HepG2 (cell line): ENCODE data around the gene VPS13D. TPM values are rescaled to one million over a fixed set of nuclear protein-coding genes. Genes with fewer than 3 reads are reported as not detected.

Experiments
- ATAC-seq: fragments of 200-7000 bp; cut with Tn5 transposase; 3 replicates; pipeline ENCODE4 v1.9.1; 2020; ENCODE audit warnings: mild to moderate bottlenecking, moderate library complexity
- BruUV-seq: library from RNA; stranded (reverse); fragments of 400-500 nt; replicated peaks from 2 replicates; lab custom pipeline; 2021; lab: Mats Ljungman, UMichigan
- CTCF ChIA-PET: fragments of 300-600 bp; formaldehyde crosslinking; extraction: SDS; loops from one replicate; lab custom pipeline; 2021; ENCODE audit warnings: low total read pairs, inconsistent platforms, low intra/inter-chr PET ratio; lab: Yijun Ruan, JAX
- POLR2A ChIA-PET: fragments of 350-600 bp; sonication (Branson Sonifier 250); formaldehyde crosslinking; loops from one replicate; lab custom pipeline; 2020; ENCODE audit warnings: antibody characterized with exemption, inconsistent platforms; lab: Yijun Ruan, JAX
- DNase-seq: peaks from one replicate; pipeline ENCODE4 v3.0.0-alpha.2; 2015; ENCODE audit warnings: low spot score
- FAIRE-seq: peaks from 3 replicates; lab custom pipeline; 2011; peaks lifted over from hg19 to GRCh38; lab: Jason Lieb, UNC
- H2AFZ ChIP-seq: one replicate; pipeline ENCODE4 v1.6.1; 2011; ENCODE audit warnings: low read length, inconsistent platforms
- H3K27ac ChIP-seq: fragments of 300-600 bp; 3 replicates; pipeline ENCODE4 v1.8.0; 2011; ENCODE audit warnings: mixed run types, mild to moderate bottlenecking, mixed read lengths, low read length, inconsistent platforms; ENCODE audit not compliant: insufficient read depth; ENCODE audit errors: extremely low read length
- H3K27me3 ChIP-seq, 2 experiments: fragments of 200-600 bp in 1 of 2; 2 replicates in 1 of 2; 3 replicates in 1 of 2; pipeline versions ENCODE4 v1.6.0 to v1.8.0; 2011; ENCODE audit warnings: low read length in 2 of 2, mild to moderate bottlenecking in 2 of 2, moderate library complexity in 2 of 2, inconsistent platforms in 1 of 2; ENCODE audit not compliant: insufficient read depth in 2 of 2, control insufficient read depth in 1 of 2
- H3K36me3 ChIP-seq, 2 experiments: fragments of 200-600 bp in 1 of 2; replicated peaks in 1 of 2; 2 replicates in 1 of 2; 3 replicates in 1 of 2; pipeline versions ENCODE4 v1.5.1 to v1.8.0; 2011; ENCODE audit warnings: low read length in 2 of 2, inconsistent platforms in 1 of 2; ENCODE audit not compliant: insufficient read depth in 2 of 2, control insufficient read depth in 1 of 2
- H3K4me1 ChIP-seq: 2 replicates; pipeline ENCODE4 v1.5.1; 2012; ENCODE audit warnings: low read length, inconsistent platforms; ENCODE audit not compliant: insufficient read depth
- H3K4me2 ChIP-seq: 2 replicates; pipeline ENCODE4 v1.6.0; 2011; ENCODE audit warnings: low read depth, low read length, inconsistent platforms
- H3K4me3 ChIP-seq, 3 experiments: fragments of 200-600 bp in 1 of 3; sonication (generic), shearing (Covaris generic) in 1 of 3; replicated peaks in 1 of 3; 2 replicates each; pipeline ENCODE4 v1.5.1; 2011 to 2016; ENCODE audit warnings: low read length in 3 of 3, inconsistent platforms in 2 of 3, low read depth in 2 of 3, mild to moderate bottlenecking in 2 of 3, control low read depth in 1 of 3, mixed read lengths in 1 of 3; ENCODE audit not compliant: insufficient read depth in 1 of 3
- H3K79me2 ChIP-seq: one replicate; pipeline ENCODE4 v1.6.1; 2011; ENCODE audit warnings: low read length, inconsistent platforms; ENCODE audit not compliant: insufficient read depth
- H3K9ac ChIP-seq: 2 replicates; pipeline ENCODE4 v1.6.0; 2011; ENCODE audit warnings: mild to moderate bottlenecking, low read depth, low read length, inconsistent platforms; ENCODE audit not compliant: insufficient read depth
- H3K9me3 ChIP-seq: 2 replicates; pipeline ENCODE4 v1.5.1; 2012; ENCODE audit warnings: mild to moderate bottlenecking, low read length
- H4K20me1 ChIP-seq: 2 replicates; pipeline ENCODE4 v1.6.0; 2011; ENCODE audit warnings: inconsistent platforms, mild to moderate bottlenecking, low read length, moderate library complexity; ENCODE audit not compliant: insufficient read depth
- E2F5 ChIP-seq: sonication (generic); formaldehyde crosslinking; conservative IDR thresholded peaks from 2 replicates; pipeline ENCODE4 v1.4.0; 2020; ENCODE audit warnings: missing genetic modification reagents
- FOXA3 ChIP-seq: IDR thresholded peaks from 2 replicates; pipeline ENCODE4 v1.6.1; 2016; ENCODE audit warnings: missing genetic modification reagents, missing compliant biosample characterization
- HMG20A ChIP-seq: IDR thresholded peaks from 2 replicates; pipeline ENCODE4 v1.6.1; 2016; ENCODE audit warnings: borderline replicate concordance
- HMG20B ChIP-seq: conservative IDR thresholded peaks from 2 replicates; pipeline ENCODE4 v1.6.1; 2016; ENCODE audit warnings: missing genetic modification reagents, missing compliant biosample characterization
- MAFK ChIP-seq, 2 experiments: IDR thresholded peaks in 1 of 2; conservative IDR thresholded peaks in 1 of 2; 2 replicates each; pipeline ENCODE4 v1.6.1; 2011; ENCODE audit warnings: improper control_type of control experiment in 2 of 2, low read length in 2 of 2
- SKI ChIP-seq: fragments of 450-650 bp; IDR thresholded peaks from one replicate; pipeline ENCODE4 v1.6.1; 2018; ENCODE audit warnings: mild to moderate bottlenecking; ENCODE audit not compliant: partially characterized antibody
- TGIF2 ChIP-seq: IDR thresholded peaks from 2 replicates; pipeline ENCODE4 v1.6.1; 2016; ENCODE audit warnings: control low read depth, missing compliant biosample characterization
- ZNF382 ChIP-seq: sonication (generic); formaldehyde crosslinking; IDR thresholded peaks from 2 replicates; pipeline ENCODE4 v1.5.0; 2020; ENCODE audit warnings: missing genetic modification reagents, mild to moderate bottlenecking, borderline replicate concordance
- WGBS: methylation state at CpG from one replicate; pipeline ENCODE4 v1.1.6; 2017; ENCODE audit warnings: low lambda C conversion rate; 5-methylcytosine and 5-hydroxymethylcytosine counted together
- in situ Hi-C: cut with HindIII; loops from 2 replicates; pipeline ENCODE4 v1.10.0; 2017; ENCODE audit warnings: low pct_unique_long_range_greater_than_20kb; ENCODE audit not compliant: extremely low pct_ligation_motif_present
- intact Hi-C: fragments of 100-400 bp; cut with micrococcal nuclease; formaldehyde crosslinking; loops from one replicate; pipeline ENCODE4 v1.10.0; 2022; ENCODE audit not compliant: unreplicated experiment
- polyA plus RNA-seq, 8 experiments: library from polyadenylated mRNA; depleted of rRNA in 3 of 8; stranded (reverse) in 7 of 8; unstranded in 1 of 8; fragments of >200 nt; fragmentation: Illumina TruSeq in 4 of 8; extraction: Trizol in 4 of 8; gene quantifications; 2 replicates each; pipeline versions ENCODE4 v1.2.1 to v1.2.3, GENCODE V29; 2011 to 2016; ENCODE audit warnings: low read depth in 4 of 8, missing spikeins in 1 of 8, mixed read lengths in 1 of 8; ENCODE audit not compliant: insufficient read depth in 1 of 8
- total RNA-seq, 5 experiments: library from RNA; depleted of rRNA; stranded (reverse); fragments of >200 nt; fragmentation: Illumina TruSeq; extraction: Trizol; gene quantifications; 2 replicates each; pipeline ENCODE4 v1.2.3, GENCODE V29; 2016; ENCODE audit warnings: low read depth in 1 of 5
- TF ChIP-seq, protein P1 (sequence below): IDR thresholded peaks from 2 replicates; pipeline ENCODE4 v1.4.0; 2020; ENCODE audit warnings: mild to moderate bottlenecking, missing genetic modification reagents
- TF ChIP-seq, protein P2 (sequence below): IDR thresholded peaks from 2 replicates; pipeline ENCODE4 v1.6.1; 2016

Gene VPS13D
- total and polyA plus RNA-seq, 2 of the 13 experiments (the other 11 are each of a cell fraction or from before 2014, with no cell fraction given), result 8.6 to 13.9 TPM

- POLR2A ChIA-PET, result interaction anchor here (1.1 kb wide), 1 partner anchor 265 kb away, joined by 3 read pairs; no protein-coding TSS in a partner anchor
- Histone ChIP-seq H2AFZ (no peak overlapping the region), H3K9me3 (peaks cover 6% of the 10 kb centered on the region), H4K20me1 (no peaks in the 10 kb centered on the region), H3K27me3 (no peaks in the 10 kb centered on the region), H3K27ac (no peak overlapping the region), H3K4me3 (no peak overlapping the region), H3K79me2 (no peaks in the 10 kb centered on the region), H3K36me3 (peaks cover 5 to 25% of the 10 kb centered on the region in 2 experiments; a peak in 4 of 5 replicates), H3K9ac (no peak overlapping the region), H3K4me2 (no peak overlapping the region), H3K4me1 (peaks cover 22% of the 10 kb centered on the region)
- FAIRE-seq (no peak), ATAC-seq (no peak), DNase-seq (no peak)
- no peak for TF ChIP-seq E2F5
- TF ChIP-seq ZNF382 (CRISPR knock-in tag), result no peak
- TF ChIP-seq HMG20B (CRISPR knock-in tag), result no peak
- TF ChIP-seq TGIF2 (CRISPR knock-in tag), result no peak
- WGBS, result 100% methylated on average over 1 of the region's 1 CpG
- in situ Hi-C loops (no loop called here), intact Hi-C loops (no loop called here)
- CTCF ChIA-PET, result no interaction called here
- no TSS peak for BruUV-seq
These were observed 124.2 kb downstream of the VPS13D start for GRCh38 chr1:12353981-12354380.

DNA sequence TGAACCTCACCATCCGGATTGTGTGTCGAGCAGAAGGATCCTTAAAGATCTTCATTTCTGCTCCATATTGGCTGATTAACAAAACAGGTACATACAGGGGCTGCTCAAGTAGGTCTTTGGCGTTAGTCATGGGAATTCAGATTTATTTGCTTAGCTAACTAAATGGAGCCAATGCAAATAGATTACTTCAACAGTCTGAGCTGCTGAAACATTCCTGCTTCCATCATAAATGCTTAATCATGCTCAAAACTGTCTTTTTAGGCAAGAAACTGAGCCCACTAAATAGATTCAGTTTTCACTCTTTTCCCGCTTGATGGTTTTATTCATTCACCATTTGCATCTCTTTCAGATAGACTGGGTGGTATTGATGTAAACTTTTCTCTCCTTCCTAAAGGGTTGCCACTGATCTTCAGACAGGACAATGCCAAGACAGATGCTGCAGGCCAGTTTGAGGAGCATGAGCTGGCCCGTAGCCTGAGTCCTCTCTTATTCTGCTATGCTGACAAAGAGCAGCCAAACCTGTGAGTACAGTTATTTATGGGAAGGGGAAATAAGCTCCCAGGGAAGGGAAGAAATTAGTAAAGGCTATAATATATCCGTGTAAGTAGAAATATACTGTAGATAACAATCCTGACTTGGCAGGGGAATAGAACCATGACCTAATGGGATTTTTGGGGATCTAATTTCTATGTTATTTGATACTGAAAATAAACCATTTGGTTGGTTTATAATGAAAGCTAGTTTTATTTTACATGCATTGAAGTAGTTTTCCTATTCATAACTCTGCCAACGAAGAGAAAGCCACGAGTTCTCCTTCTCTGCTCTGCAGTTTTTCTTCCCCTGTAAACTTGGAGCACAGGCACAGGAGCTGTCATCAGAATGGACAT lies 126.4 kb downstream of the VPS13D start:
- Histone ChIP-seq H4K20me1 (no peaks in the 10 kb centered on the region), H3K4me1 (peaks cover 22% of the 10 kb centered on the region), H3K9ac (peak overlapping the region; percentile 6; the same call in 1 of the 2 replicates), H3K27ac (peak overlapping the region; percentile 30), H3K79me2 (no peaks in the 10 kb centered on the region), H3K9me3 (no peaks in the 10 kb centered on the region), H3K4me3 (no peak overlapping the region), H3K4me2 (peak overlapping the region; percentile 11; the same call in 1 of the 2 replicates), H3K36me3 (peaks cover 2 to 13% of the 10 kb centered on the region in 2 experiments; a peak in 3 of 5 replicates), H2AFZ (no peak overlapping the region), H3K27me3 (no peaks in the 10 kb centered on the region)
- peak; percentile 87 for ATAC-seq
- in situ Hi-C loops, result no loop called here
- FAIRE-seq, result peak; percentile 66
- CTCF ChIA-PET, result no interaction called here
- peak; percentile 89 for DNase-seq
- POLR2A ChIA-PET, result interaction anchor here (0.5 to 2.5 kb wide), 11 partner anchors 10 to 262 kb away, joined by 3 to 20 read pairs (median 4); partner anchors contain the start of gene DHRS3
- BruUV-seq, result TSS peak; percentile 71
- 72% methylated on average over 8 of the region's 8 CpGs for WGBS
- intact Hi-C loops, result no loop called here
- TF ChIP-seq HMG20A (CRISPR knock-in tag), result peak; percentile 66; the same call in 1 of the 2 replicates
- TF ChIP-seq FOXA3 (CRISPR knock-in tag), result peak; percentile 62; the same call in 1 of the 2 replicates
- TF ChIP-seq MAFK (conservative IDR thresholded peaks at IDR 0.05 in 1 of 2, IDR thresholded peaks at IDR 0.05 in 1 of 2; ENCODE audit: low read length in 2 of 2), result peak; percentile 58 to 78
- TF ChIP-seq, protein P1, sequence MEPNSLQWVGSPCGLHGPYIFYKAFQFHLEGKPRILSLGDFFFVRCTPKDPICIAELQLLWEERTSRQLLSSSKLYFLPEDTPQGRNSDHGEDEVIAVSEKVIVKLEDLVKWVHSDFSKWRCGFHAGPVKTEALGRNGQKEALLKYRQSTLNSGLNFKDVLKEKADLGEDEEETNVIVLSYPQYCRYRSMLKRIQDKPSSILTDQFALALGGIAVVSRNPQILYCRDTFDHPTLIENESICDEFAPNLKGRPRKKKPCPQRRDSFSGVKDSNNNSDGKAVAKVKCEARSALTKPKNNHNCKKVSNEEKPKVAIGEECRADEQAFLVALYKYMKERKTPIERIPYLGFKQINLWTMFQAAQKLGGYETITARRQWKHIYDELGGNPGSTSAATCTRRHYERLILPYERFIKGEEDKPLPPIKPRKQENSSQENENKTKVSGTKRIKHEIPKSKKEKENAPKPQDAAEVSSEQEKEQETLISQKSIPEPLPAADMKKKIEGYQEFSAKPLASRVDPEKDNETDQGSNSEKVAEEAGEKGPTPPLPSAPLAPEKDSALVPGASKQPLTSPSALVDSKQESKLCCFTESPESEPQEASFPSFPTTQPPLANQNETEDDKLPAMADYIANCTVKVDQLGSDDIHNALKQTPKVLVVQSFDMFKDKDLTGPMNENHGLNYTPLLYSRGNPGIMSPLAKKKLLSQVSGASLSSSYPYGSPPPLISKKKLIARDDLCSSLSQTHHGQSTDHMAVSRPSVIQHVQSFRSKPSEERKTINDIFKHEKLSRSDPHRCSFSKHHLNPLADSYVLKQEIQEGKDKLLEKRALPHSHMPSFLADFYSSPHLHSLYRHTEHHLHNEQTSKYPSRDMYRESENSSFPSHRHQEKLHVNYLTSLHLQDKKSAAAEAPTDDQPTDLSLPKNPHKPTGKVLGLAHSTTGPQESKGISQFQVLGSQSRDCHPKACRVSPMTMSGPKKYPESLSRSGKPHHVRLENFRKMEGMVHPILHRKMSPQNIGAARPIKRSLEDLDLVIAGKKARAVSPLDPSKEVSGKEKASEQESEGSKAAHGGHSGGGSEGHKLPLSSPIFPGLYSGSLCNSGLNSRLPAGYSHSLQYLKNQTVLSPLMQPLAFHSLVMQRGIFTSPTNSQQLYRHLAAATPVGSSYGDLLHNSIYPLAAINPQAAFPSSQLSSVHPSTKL (CRISPR knock-in tag), result peak; percentile 57; the same call in 1 of the 2 replicates
- peak; percentile 42 for TF ChIP-seq SKI
- TF ChIP-seq, protein P2, sequence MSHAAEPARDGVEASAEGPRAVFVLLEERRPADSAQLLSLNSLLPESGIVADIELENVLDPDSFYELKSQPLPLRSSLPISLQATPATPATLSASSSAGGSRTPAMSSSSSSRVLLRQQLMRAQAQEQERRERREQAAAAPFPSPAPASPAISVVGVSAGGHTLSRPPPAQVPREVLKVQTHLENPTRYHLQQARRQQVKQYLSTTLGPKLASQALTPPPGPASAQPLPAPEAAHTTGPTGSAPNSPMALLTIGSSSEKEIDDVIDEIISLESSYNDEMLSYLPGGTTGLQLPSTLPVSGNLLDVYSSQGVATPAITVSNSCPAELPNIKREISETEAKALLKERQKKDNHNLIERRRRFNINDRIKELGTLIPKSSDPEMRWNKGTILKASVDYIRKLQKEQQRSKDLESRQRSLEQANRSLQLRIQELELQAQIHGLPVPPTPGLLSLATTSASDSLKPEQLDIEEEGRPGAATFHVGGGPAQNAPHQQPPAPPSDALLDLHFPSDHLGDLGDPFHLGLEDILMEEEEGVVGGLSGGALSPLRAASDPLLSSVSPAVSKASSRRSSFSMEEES (CRISPR knock-in tag), result 0 out of 2 replicates have a peak, but pooled peaks have one; percentile 50
